GM21723 (cell line): ENCODE measurements around the gene SSR3.
"Not testable (repeated sequence)": the region's sequence is repeated elsewhere in the genome, so short reads cannot be mapped to it uniquely, and the experiment has no call there.

Experiments
- ATAC-seq: cut with Tn5 transposase; IDR thresholded peaks from one replicate; pipeline ENCODE4 v1.9.1; 2021; ENCODE audit warnings: mild to moderate bottlenecking, moderate library complexity; ENCODE audit not compliant: unreplicated experiment

The SSR3 gene

GRCh38 chr3:156554842-156555687 is at the start of gene SSR3:
Gene SSR3 (minus strand): TSS chr3:156555117. CDS start chr3:156555089, 28 bp downstream.
- peak; percentile 99 for ATAC-seq

GRCh38 chr3:156604064-156604641 is 49.2 kb upstream of the SSR3 start:
- ATAC-seq, result no peak

GRCh38 chr3:156603379-156604017 is 48.6 kb upstream of the SSR3 start:
- ATAC-seq, result no peak

DNA sequence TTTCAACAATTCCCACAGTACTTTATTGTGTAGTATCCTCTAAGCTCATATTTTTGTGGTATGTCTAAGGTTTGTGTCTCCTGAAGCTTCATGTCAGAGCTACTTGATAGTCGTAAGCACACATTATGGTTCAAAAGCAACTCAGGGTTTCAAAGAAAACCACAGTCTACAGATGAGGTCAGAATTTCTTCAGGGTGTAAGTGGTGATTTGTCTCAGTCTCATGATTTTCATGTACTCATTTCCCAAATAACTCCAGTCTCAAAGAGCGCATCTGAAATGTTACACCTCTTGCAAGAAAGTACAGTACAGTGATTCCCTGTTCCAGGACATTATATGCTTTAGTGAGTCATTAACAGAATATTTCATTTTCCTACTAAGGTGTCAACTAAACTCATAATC is 47.5 kb upstream of the SSR3 start:
- ATAC-seq, result peak; percentile 47

GRCh38 chr3:156601497-156601896 is 46.6 kb upstream of the SSR3 start:
- ATAC-seq, result no peak

DNA sequence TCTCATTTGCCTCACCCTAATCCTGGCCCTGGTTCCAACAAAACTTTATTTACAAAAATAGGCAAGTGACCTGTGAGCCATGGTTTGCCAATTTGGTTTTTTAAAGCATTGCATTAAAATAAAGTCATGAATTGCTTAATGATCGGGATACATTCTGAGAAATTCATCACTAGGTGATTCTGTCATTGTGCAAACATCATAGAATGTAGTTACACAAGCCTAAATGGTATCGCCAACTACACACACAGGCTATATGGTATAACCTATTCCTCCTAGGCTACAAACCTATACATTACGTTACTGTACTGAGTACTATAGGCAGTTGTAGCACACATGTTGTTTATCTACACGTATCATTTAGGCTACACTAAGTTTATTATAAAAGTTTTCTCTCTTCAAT is 45.9 kb upstream of the SSR3 start:
- no peak for ATAC-seq

- ATAC-seq, result no peak
Measured at GRCh38 chr3:156599089-156599874, 44.4 kb upstream of the SSR3 start.

DNA sequence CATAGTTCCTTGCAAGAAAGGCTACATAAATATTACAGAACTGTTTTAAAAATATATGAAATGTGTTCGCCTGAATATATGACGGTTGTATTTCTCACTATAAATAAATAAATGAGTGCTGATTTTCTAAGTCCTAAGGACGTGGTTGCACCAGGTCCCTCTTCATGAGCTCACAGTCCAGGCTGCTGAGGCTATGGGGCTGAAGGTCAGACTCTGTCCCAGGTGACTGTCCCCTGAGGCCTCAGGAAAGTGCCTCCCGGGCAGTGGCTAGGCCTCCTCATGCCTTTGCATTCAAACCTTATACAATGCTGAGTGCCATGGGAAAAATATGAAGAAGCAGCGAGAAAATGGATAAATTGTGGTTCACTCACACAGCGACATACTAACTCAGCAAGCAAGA is 43.5 kb upstream of the SSR3 start:
- no peak for ATAC-seq

- ATAC-seq, result no peak
Measured at GRCh38 chr3:156594219-156594683, 39.3 kb upstream of the SSR3 start.

GRCh38 chr3:156593814-156594213 is 38.9 kb upstream of the SSR3 start:
- ATAC-seq, result no peak

- not testable (repeated sequence) for ATAC-seq
Measured at GRCh38 chr3:156589806-156590205, 34.9 kb upstream of the SSR3 start.

GRCh38 chr3:156587760-156588069 is 32.8 kb upstream of the SSR3 start:
- peak; percentile 50 for ATAC-seq

DNA sequence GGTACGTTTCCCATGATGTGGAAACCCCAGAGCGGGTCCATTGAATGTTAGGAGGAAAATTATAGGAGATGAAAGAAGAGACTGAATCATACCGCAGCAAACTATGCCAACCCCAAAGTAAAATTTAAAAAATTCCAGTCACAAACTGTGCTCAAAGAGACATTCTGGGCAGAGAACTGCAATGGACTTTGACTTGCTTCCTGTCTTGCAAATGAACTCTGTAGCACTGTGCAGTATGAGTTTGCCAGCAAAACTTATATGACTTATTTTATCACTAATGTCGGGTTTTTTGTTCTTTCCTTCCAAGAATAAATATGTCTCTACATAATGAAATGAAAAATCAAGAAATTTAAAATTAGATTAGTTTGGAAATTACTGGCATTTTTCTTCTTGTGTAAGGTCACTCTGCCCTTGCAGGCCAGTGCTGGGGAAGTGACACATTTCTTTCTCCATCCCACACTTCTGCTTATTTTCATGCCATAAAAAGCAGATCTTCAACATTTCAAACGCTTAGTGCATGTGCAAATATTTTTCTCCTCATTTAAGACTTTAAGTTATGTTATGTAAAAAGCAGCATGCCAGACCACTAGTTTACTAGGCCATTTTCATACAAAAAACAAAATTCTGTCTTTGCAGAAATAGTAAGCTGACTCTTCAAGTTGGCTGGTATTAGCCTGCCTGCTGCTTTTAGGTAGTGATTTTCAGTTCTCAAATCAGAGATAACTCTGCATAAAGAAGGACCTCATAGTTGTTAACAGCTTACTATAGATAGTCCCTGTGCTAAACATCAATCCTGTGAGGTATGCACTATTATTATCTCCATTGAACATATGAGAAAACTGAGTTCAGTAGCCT is 32.2 kb upstream of the SSR3 start:
- peak; percentile 76 for ATAC-seq

DNA sequence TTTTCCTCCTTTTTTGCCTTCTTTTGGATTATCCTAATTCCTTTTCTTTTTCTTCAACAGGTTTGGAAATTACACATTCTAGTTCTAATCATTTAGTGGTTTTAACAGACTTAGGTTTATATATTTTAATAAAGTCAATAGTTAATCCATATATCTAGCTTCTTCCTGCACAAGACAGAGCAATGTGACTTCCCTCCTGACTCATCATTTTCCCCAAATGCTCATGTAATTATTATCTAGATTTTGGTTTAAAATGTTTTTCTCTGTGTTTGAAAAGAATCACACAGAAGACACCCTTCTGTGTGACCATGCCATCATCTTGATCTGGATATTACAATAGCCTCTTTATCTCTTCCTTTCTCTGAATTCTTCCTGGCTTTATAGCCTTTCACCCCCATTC is 28.6 kb upstream of the SSR3 start:
- no peak for ATAC-seq

GRCh38 chr3:156582532-156583183 is 27.7 kb upstream of the SSR3 start:
- ATAC-seq, result no peak

DNA sequence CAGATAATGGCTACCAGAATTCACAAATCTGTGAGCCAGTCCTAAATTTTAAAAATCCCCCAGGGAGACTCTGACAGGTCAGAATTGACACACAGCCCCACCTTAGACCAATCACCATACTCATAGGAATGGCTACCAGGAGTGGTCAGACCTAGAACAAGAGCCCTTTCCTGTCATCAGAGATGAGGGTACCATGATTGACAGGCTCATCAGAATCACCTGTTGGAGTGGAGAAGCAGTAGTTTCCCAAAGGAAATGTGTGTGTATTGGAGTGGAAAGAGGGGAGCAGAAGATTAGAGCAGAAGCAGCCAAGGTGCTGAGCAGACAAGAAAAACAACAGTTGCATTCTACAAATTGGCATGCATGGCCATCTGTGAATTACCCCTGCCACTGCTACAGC is 27.0 kb upstream of the SSR3 start:
- ATAC-seq, result no peak

DNA sequence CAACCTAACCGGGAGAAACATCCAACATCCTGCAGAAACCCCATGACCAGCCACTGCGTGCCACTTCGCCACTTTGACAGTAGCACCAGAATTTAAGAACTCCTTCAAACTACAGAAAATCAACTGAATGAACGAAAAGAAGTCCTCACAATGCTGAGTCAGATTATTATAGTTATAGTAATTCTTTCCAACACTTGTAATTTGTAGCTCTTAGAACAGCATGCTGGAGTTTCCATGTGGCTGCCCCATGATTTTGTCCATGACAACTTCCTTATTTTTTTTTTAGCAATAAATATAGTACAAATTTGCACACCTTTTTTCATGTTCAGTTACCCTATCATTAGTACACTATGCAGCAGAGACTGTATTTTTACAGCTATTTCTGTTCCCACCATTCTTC is 26.1 kb upstream of the SSR3 start:
- no peak for ATAC-seq

- no peak for ATAC-seq
Measured at GRCh38 chr3:156579427-156579851, 24.5 kb upstream of the SSR3 start.

GRCh38 chr3:156577736-156578135 is 22.8 kb upstream of the SSR3 start:
- ATAC-seq, result no peak
